HL-60/S4 (cell line): ENCODE measurements around the gene STUB1.

Experiments used
- in situ Hi-C: fragments of 300-500 bp; cut with MboI; formaldehyde crosslinking; loops from 2 replicates; pipeline ENCODE4 v1.14.3; 2022; ENCODE audit warnings: low sequenced_read_pairs

STUB1 gene

DNA sequence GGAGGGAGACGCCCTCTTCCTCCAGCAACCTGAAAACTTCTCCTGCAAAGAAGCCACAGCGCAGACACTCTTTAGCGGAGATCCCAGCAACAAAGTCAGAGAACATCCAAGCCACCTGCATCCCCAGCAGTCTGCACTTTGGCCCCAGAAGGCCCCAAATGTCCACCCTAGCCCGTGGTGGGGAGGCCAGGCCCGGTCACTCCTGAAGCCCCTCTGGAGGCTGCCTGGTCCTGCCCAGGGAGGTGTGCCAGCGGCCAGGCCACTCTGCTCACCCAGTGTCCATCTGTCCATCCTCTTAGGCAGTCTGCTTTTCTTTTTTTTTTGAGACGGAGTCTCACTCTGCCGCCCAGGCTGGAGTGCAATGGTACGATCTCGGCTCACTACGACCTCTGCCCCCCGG lies 52.1 kb downstream of the STUB1 start:
- in situ Hi-C loops, result no loop called here
